H1 (cell line): ENCODE measurements around the gene DEXI. TPM values are rescaled to one million over a fixed set of nuclear protein-coding genes. Genes with fewer than 3 reads are reported as not detected.

Source experiments
- CTCF ChIA-PET: fragments of 300-600 bp; sonication (Branson Sonifier 250); formaldehyde crosslinking; loops from one replicate; lab custom pipeline; 2021; ENCODE audit not compliant: partially characterized antibody; lab: Charles Lee
- POLR2A ChIA-PET: fragments of 300-600 bp; sonication (Branson Sonifier 250); formaldehyde crosslinking; loops from one replicate; lab custom pipeline; 2021; ENCODE audit warnings: inconsistent platforms; ENCODE audit not compliant: partially characterized antibody; lab: Charles Lee
- DNase-seq, 2 experiments: peaks; one replicate each; pipeline versions ENCODE4 v3.0.0 to v3.0.0-alpha.2; 2010 to 2022; ENCODE audit warnings: low spot score in 2 of 2, low read depth in 1 of 2, mixed read lengths in 1 of 2
- FAIRE-seq: peaks from 2 replicates; lab custom pipeline; 2011; peaks lifted over from hg19 to GRCh38; lab: Jason Lieb, UNC
- H2AFZ ChIP-seq: 2 replicates; pipeline ENCODE4 v1.8.1; 2012; ENCODE audit warnings: low read length, inconsistent platforms
- H2AK5ac ChIP-seq: 2 replicates; pipeline ENCODE4 v1.6.1; 2013; ENCODE audit warnings: low read depth, low read length
- H2BK120ac ChIP-seq: replicated peaks from 2 replicates; pipeline ENCODE3; 2013; ENCODE audit warnings: low read depth, low read length, inconsistent platforms
- H2BK12ac ChIP-seq: 2 replicates; pipeline ENCODE4 v1.6.1; 2013; ENCODE audit warnings: low read depth, low read length
- H2BK15ac ChIP-seq: 2 replicates; pipeline ENCODE4 v1.6.1; 2013; ENCODE audit warnings: low read length
- H2BK20ac ChIP-seq: 2 replicates; pipeline ENCODE4 v1.6.1; 2013; ENCODE audit warnings: low read length
- H2BK5ac ChIP-seq: 2 replicates; pipeline ENCODE4 v1.6.1; 2013; ENCODE audit warnings: low read depth, low read length
- H3K14ac ChIP-seq: 2 replicates; pipeline ENCODE4 v1.6.1; 2013; ENCODE audit warnings: inconsistent platforms; ENCODE audit not compliant: insufficient read length
- H3K18ac ChIP-seq: 2 replicates; pipeline ENCODE4 v1.6.1; 2013; ENCODE audit warnings: low read length; ENCODE audit errors: extremely low read depth
- H3K23ac ChIP-seq: 2 replicates; pipeline ENCODE4 v1.6.1; 2013; ENCODE audit warnings: inconsistent platforms; ENCODE audit not compliant: insufficient read length
- H3K23me2 ChIP-seq: 2 replicates; pipeline ENCODE4 v1.6.1; 2013; ENCODE audit warnings: low read depth, low read length
- H3K27ac ChIP-seq: 2 replicates; pipeline ENCODE4 v1.6.1; 2011; ENCODE audit warnings: low read depth, low read length, inconsistent platforms
- H3K27me3 ChIP-seq, 4 experiments: replicated peaks in 1 of 4; 1 replicate in 1 of 4; 2 replicates in 3 of 4; pipeline versions ENCODE4 v1.6.1 to v1.8.1; 2011 to 2013; ENCODE audit warnings: low read length in 3 of 4, mild to moderate bottlenecking in 3 of 4, inconsistent platforms in 2 of 4, mixed read lengths in 2 of 4, moderate library complexity in 1 of 4; ENCODE audit not compliant: control insufficient read depth in 3 of 4, insufficient read depth in 3 of 4; ENCODE audit errors: extremely low read depth in 1 of 4
- H3K36me3 ChIP-seq, 4 experiments: 2 replicates each; pipeline versions ENCODE4 v1.6.1 to v1.8.1; 2011 to 2013; ENCODE audit warnings: mild to moderate bottlenecking in 4 of 4, low read length in 3 of 4, moderate library complexity in 2 of 4, control low read depth in 1 of 4, inconsistent platforms in 1 of 4; ENCODE audit not compliant: insufficient read depth in 4 of 4, control insufficient read depth in 2 of 4
- H3K4ac ChIP-seq: replicated peaks from 2 replicates; pipeline ENCODE3; 2013; ENCODE audit warnings: low read length, low read depth, mixed read lengths, inconsistent platforms; ENCODE audit not compliant: insufficient read length
- H3K4me1 ChIP-seq, 4 experiments: replicated peaks in 1 of 4; 1 replicate in 1 of 4; 2 replicates in 3 of 4; pipeline versions ENCODE4 v1.6.1 to v1.8.1; 2011 to 2013; ENCODE audit warnings: low read length in 3 of 4, inconsistent platforms in 2 of 4, mixed read lengths in 1 of 4; ENCODE audit not compliant: insufficient read depth in 4 of 4, control insufficient read depth in 3 of 4
- H3K4me2 ChIP-seq, 2 experiments: 2 replicates each; pipeline versions ENCODE4 v1.6.1 to v1.8.1; 2011 to 2013; ENCODE audit warnings: low read depth in 2 of 2, low read length in 2 of 2, control low read depth in 1 of 2, inconsistent platforms in 1 of 2, mild to moderate bottlenecking in 1 of 2; ENCODE audit not compliant: insufficient read depth in 1 of 2
- H3K4me3 ChIP-seq, 4 experiments: fragments of 200-600, 300-600 bp in 1 of 4; sonication (generic), shearing (Covaris generic), sonication (Bioruptor Twin) in 1 of 4; 2 replicates each; pipeline versions ENCODE4 v1.5.1 to v1.8.1; 2011 to 2016; ENCODE audit warnings: low read length in 4 of 4, low read depth in 3 of 4, control low read depth in 2 of 4, inconsistent platforms in 2 of 4, mild to moderate bottlenecking in 2 of 4, mixed read lengths in 1 of 4, moderate library complexity in 1 of 4; ENCODE audit not compliant: insufficient read depth in 2 of 4; ENCODE audit errors: extremely low read depth in 1 of 4
- H3K56ac ChIP-seq: replicated peaks from 2 replicates; pipeline ENCODE3; 2013; ENCODE audit warnings: low read depth, mild to moderate bottlenecking, mixed read lengths, low read length, inconsistent platforms; ENCODE audit not compliant: insufficient read length
- H3K79me1 ChIP-seq: 2 replicates; pipeline ENCODE4 v1.6.1; 2013; ENCODE audit warnings: low read depth, low read length, control low read depth
- H3K79me2 ChIP-seq, 2 experiments: 2 replicates each; pipeline versions ENCODE4 v1.6.1 to v1.8.1; 2012 to 2013; ENCODE audit warnings: low read length in 2 of 2, mild to moderate bottlenecking in 2 of 2, inconsistent platforms in 1 of 2; ENCODE audit not compliant: insufficient read depth in 2 of 2, control insufficient read depth in 1 of 2
- H3K9ac ChIP-seq, 4 experiments: replicated peaks in 1 of 4; 1 replicate in 1 of 4; 2 replicates in 3 of 4; pipeline versions ENCODE4 v1.6.1 to v1.8.1; 2011 to 2013; ENCODE audit warnings: low read depth in 3 of 4, low read length in 3 of 4, control low read depth in 2 of 4, mild to moderate bottlenecking in 2 of 4, moderate library complexity in 2 of 4, inconsistent platforms in 1 of 4; ENCODE audit errors: extremely low read depth in 1 of 4
- H3K9me3 ChIP-seq, 2 experiments: 2 replicates each; pipeline versions ENCODE4 v1.6.1 to v1.8.1; 2012 to 2013; ENCODE audit warnings: mild to moderate bottlenecking in 2 of 2, moderate library complexity in 2 of 2, control low read depth in 1 of 2, inconsistent platforms in 1 of 2, low read depth in 1 of 2, low read length in 1 of 2, mixed read lengths in 1 of 2; ENCODE audit not compliant: insufficient read depth in 2 of 2
- H4K20me1 ChIP-seq, 2 experiments: replicated peaks in 1 of 2; 2 replicates each; pipeline versions ENCODE3 to v1.8.1; 2011 to 2013; ENCODE audit warnings: inconsistent platforms in 2 of 2, low read length in 2 of 2, mild to moderate bottlenecking in 1 of 2; ENCODE audit not compliant: insufficient read depth in 2 of 2, control insufficient read depth in 1 of 2
- H4K5ac ChIP-seq: 2 replicates; pipeline ENCODE4 v1.6.1; 2013; ENCODE audit warnings: low read length, low read depth, mixed read lengths, inconsistent platforms; ENCODE audit not compliant: insufficient read length
- H4K8ac ChIP-seq: 2 replicates; pipeline ENCODE4 v1.8.0; 2013; ENCODE audit warnings: mild to moderate bottlenecking, moderate library complexity, low read length, inconsistent platforms; ENCODE audit not compliant: insufficient read depth; ENCODE audit errors: extremely low read depth
- H4K91ac ChIP-seq: replicated peaks from 2 replicates; pipeline ENCODE3; 2013; ENCODE audit warnings: low read length, mixed read lengths, inconsistent platforms; ENCODE audit not compliant: insufficient read length
- ATF3 ChIP-seq: IDR thresholded peaks from 2 replicates; pipeline ENCODE4 v1.6.1; 2011; ENCODE audit warnings: low read depth, mild to moderate bottlenecking, low read length; ENCODE audit not compliant: insufficient read depth
- NANOG ChIP-seq: IDR thresholded peaks from 2 replicates; pipeline ENCODE4 v1.6.1; 2011; ENCODE audit warnings: low read length, low read depth, mild to moderate bottlenecking, inconsistent platforms; ENCODE audit not compliant: insufficient read depth, poor library complexity, severe bottlenecking
- RXRA ChIP-seq: IDR thresholded peaks from 2 replicates; pipeline ENCODE4 v1.6.1; 2011; ENCODE audit warnings: low read depth, mild to moderate bottlenecking, low read length, moderate library complexity; ENCODE audit not compliant: insufficient read depth
- WGBS, 2 experiments: shearing (Covaris generic) in 1 of 2; methylation state at CpG; one replicate each; pipeline versions ENCODE4 v1.1.6 to v1.1.7; 2013 to 2015; ENCODE audit warnings: low lambda C conversion rate in 2 of 2, mixed read lengths in 2 of 2, inconsistent platforms in 1 of 2, low coverage in 1 of 2, missing lambda C conversion rate in 1 of 2; ENCODE audit not compliant: insufficient replicate concordance in 2 of 2, insufficient coverage in 1 of 2, insufficient read length in 1 of 2; ENCODE audit errors: extremely low coverage in 1 of 2, missing lambda C conversion rate in 1 of 2; 5-methylcytosine and 5-hydroxymethylcytosine counted together
- polyA plus RNA-seq, 7 experiments: library from polyadenylated mRNA; depleted of rRNA in 3 of 7; stranded (reverse) in 5 of 7; unstranded in 2 of 7; fragments of >200 nt in 5 of 7; fragments of 200-250 nt in 2 of 7; gene quantifications; 1 replicate in 5 of 7; 2 replicates in 1 of 7; 4 replicates in 1 of 7; pipeline versions ENCODE4 v1.2.1 to v1.2.3, GENCODE V29; 2011 to 2013; ENCODE audit warnings: missing spikeins in 2 of 7, mixed read lengths in 2 of 7
- total RNA-seq: library from RNA; stranded (reverse); fragmentation: NEBNext Ultra II Directional; extraction: Animal tissue kit (Norgen Biotek cat#: 25700); gene quantifications from 2 replicates; pipeline ENCODE4 v1.2.1, GENCODE V29; 2021

DEXI gene
- total and polyA plus RNA-seq, 2 of the 8 experiments (the other 6 are each of a cell fraction or from before 2014, with no cell fraction given), result 39.5 to 47.3 TPM

GRCh38 chr16:10906914-10907756, 35.1 kb downstream of the DEXI start:
- H3K36me3 ChIP-seq, result no peaks in the 10 kb centered on the region
- H2BK120ac ChIP-seq, result no peak overlapping the region
- DNase-seq, result no peak
- no peak overlapping the region for H3K14ac ChIP-seq
- no peaks in the 10 kb centered on the region; a peak in 1 of 7 replicates for H3K27me3 ChIP-seq
- 94% methylated on average over 36 of the region's 46 CpGs; no CpG with 5 or more reads in 1 of the 2 experiments for WGBS, 2 experiments
- ChIA-PET CTCF (interaction anchor here (0.5 to 7.1 kb wide), 8 partner anchors 9 to 157 kb away, joined by 3 to 82 read pairs (median 4); no protein-coding TSS in a partner anchor), POLR2A (interaction anchor here (1.3 kb wide), 1 partner anchor 9 kb away, joined by 7 read pairs; no protein-coding TSS in a partner anchor)
- H3K4ac ChIP-seq, result no peak overlapping the region
- H3K9me3 ChIP-seq, result no peaks in the 10 kb centered on the region
- H4K91ac ChIP-seq, result no peak overlapping the region
- H4K5ac ChIP-seq, result no peak overlapping the region
- no peak overlapping the region for H2BK20ac ChIP-seq
- H2BK12ac ChIP-seq, result no peak overlapping the region
- H3K27ac ChIP-seq, result no peak overlapping the region
- no peak overlapping the region for H3K56ac ChIP-seq
- H3K9ac ChIP-seq, result no peak overlapping the region
- H3K79me1 ChIP-seq, result no peaks in the 10 kb centered on the region
- H4K20me1 ChIP-seq, result no peaks in the 10 kb centered on the region
- H2BK15ac ChIP-seq, result no peak overlapping the region
- H2AFZ ChIP-seq, result no peak overlapping the region
- H3K23ac ChIP-seq, result no peak overlapping the region
- H3K4me1 ChIP-seq, result no peaks in the 10 kb centered on the region
- H3K4me3 ChIP-seq, result no peak overlapping the region
- H2BK5ac ChIP-seq, result no peak overlapping the region
- FAIRE-seq, result no peak
- H3K23me2 ChIP-seq, result no peaks in the 10 kb centered on the region
- no peak overlapping the region for H3K18ac ChIP-seq
- H3K4me2 ChIP-seq, result no peak overlapping the region
- no peak overlapping the region for H2AK5ac ChIP-seq
- H3K79me2 ChIP-seq, result no peaks in the 10 kb centered on the region
- no peak overlapping the region for H4K8ac ChIP-seq
- TF ChIP-seq ATF3, result no peak
- TF ChIP-seq NANOG, result no peak
- no peak for TF ChIP-seq RXRA
